GM18909 (cell line): ENCODE measurements around the gene SEC14L3.

Experiments
- ATAC-seq: cut with Tn5 transposase; IDR thresholded peaks from one replicate; pipeline ENCODE4 v1.9.1; 2021; ENCODE audit warnings: mild to moderate bottlenecking; ENCODE audit not compliant: unreplicated experiment, poor library complexity

The SEC14L3 gene

GRCh38 chr22:30447656-30448055 lies 24.2 kb downstream of the SEC14L3 start:
- ATAC-seq, result no peak

- no peak for ATAC-seq
These were observed 26.2 kb downstream of the SEC14L3 start for GRCh38 chr22:30445438-30446145.

GRCh38 chr22:30444632-30445437 lies 27.0 kb downstream of the SEC14L3 start:
- ATAC-seq, result peak; percentile 50

GRCh38 chr22:30441088-30441487 lies 30.7 kb downstream of the SEC14L3 start:
- no peak for ATAC-seq

GRCh38 chr22:30439836-30440235 lies 32.0 kb downstream of the SEC14L3 start:
- no peak for ATAC-seq

- no peak for ATAC-seq
These were observed 32.6 kb downstream of the SEC14L3 start for GRCh38 chr22:30439226-30439625.

GRCh38 chr22:30438559-30438958 lies 33.3 kb downstream of the SEC14L3 start:
- ATAC-seq, result no peak

GRCh38 chr22:30436196-30436595 lies 35.6 kb downstream of the SEC14L3 start:
- no peak for ATAC-seq

- ATAC-seq, result no peak
These were observed 36.1 kb downstream of the SEC14L3 start for GRCh38 chr22:30435674-30436126.

GRCh38 chr22:30434843-30435242 lies 37.0 kb downstream of the SEC14L3 start:
- ATAC-seq, result no peak

GRCh38 chr22:30433773-30434172 lies 38.0 kb downstream of the SEC14L3 start:
- no peak for ATAC-seq

- ATAC-seq, result no peak
These were observed 38.6 kb downstream of the SEC14L3 start for GRCh38 chr22:30433227-30433626.

- no peak for ATAC-seq
These were observed 39.3 kb downstream of the SEC14L3 start for GRCh38 chr22:30432520-30432919.

- no peak for ATAC-seq
These were observed 39.7 kb downstream of the SEC14L3 start for GRCh38 chr22:30432096-30432495.

- ATAC-seq, result no peak
These were observed 40.9 kb downstream of the SEC14L3 start for GRCh38 chr22:30430933-30431332.

- no peak for ATAC-seq
These were observed 41.9 kb downstream of the SEC14L3 start for GRCh38 chr22:30429887-30430286.

- no peak for ATAC-seq
These were observed 43.9 kb downstream of the SEC14L3 start for GRCh38 chr22:30427871-30428270.

GRCh38 chr22:30426388-30427353 lies 45.1 kb downstream of the SEC14L3 start:
- ATAC-seq, result no peak

- no peak for ATAC-seq
These were observed 46.0 kb downstream of the SEC14L3 start, which contains the start of gene MTFP1 for GRCh38 chr22:30425616-30426387. Gene MTFP1, plus strand, starts transcription at chr22:30425768. Its CDS starts 112 bp downstream, at chr22:30425880.

- ATAC-seq, result no peak
These were observed 46.5 kb downstream of the SEC14L3 start for GRCh38 chr22:30425327-30425615.
